Left lobe of liver (tissue), 2 donors: ENCODE measurements around the gene SH3TC1. TPM values are rescaled to one million over a fixed set of nuclear protein-coding genes. Genes with fewer than 3 reads are reported as not detected.
A peak's percentile ranks its signal among the peaks of the same experiment; 100 is the strongest.

ENCODE experiments used
- ATAC-seq: fragments of 200-7000 bp; cut with Tn5 transposase; one replicate; pipeline ENCODE4 v1.9.1; 2020; ENCODE audit warnings: mild to moderate bottlenecking, moderate library complexity
- DNase-seq: peaks from one replicate; pipeline ENCODE4 v3.0.0-alpha.2; 2020; ENCODE audit warnings: low spot score
- total RNA-seq: library from RNA; stranded (reverse); gene quantifications from one replicate; pipeline ENCODE4 v1.2.1, GENCODE V29; 2021
- donor health status: DM: no; HTN: no; CAD: no; lungs with moderate emphysema.
- donor health status: DM: no; HTN: yes; CAD: no.

The SH3TC1 gene
- total RNA-seq, 1 donor from 2014 or later: 33.3 TPM

- peak; percentile 31 for ATAC-seq
- no peak for DNase-seq
Measured at GRCh38 chr4:8272472-8273428, 73.7 kb downstream of the SH3TC1 start.

- no peak for ATAC-seq
- no peak for DNase-seq
Measured at GRCh38 chr4:8273450-8273849, 74.4 kb downstream of the SH3TC1 start.

- DNase-seq (no peak), ATAC-seq (no peak)
Measured at GRCh38 chr4:8274066-8274652, 75.1 kb downstream of the SH3TC1 start.

GRCh38 chr4:8274765-8275547 lies 75.9 kb downstream of the SH3TC1 start:
- DNase-seq: peak; percentile 60
- ATAC-seq: peak; percentile 86

GRCh38 chr4:8275548-8275910 lies 76.4 kb downstream of the SH3TC1 start:
- no peak for DNase-seq
- ATAC-seq: no peak

GRCh38 chr4:8276358-8277240 lies 77.5 kb downstream of the SH3TC1 start:
- DNase-seq (no peak), ATAC-seq (peak; percentile 8)

- ATAC-seq: no peak
- no peak for DNase-seq
Measured at GRCh38 chr4:8277356-8278008, 78.4 kb downstream of the SH3TC1 start.

GRCh38 chr4:8278009-8278395 lies 78.9 kb downstream of the SH3TC1 start:
- DNase-seq: no peak
- no peak for ATAC-seq

GRCh38 chr4:8278421-8279287 lies 79.6 kb downstream of the SH3TC1 start:
- no peak for ATAC-seq
- no peak for DNase-seq

GRCh38 chr4:8279321-8280157 lies 80.4 kb downstream of the SH3TC1 start:
- ATAC-seq (no peak), DNase-seq (no peak)

GRCh38 chr4:8280158-8280875 lies 81.2 kb downstream of the SH3TC1 start:
- no peak for ATAC-seq
- DNase-seq: no peak

GRCh38 chr4:8280876-8281440 lies 81.9 kb downstream of the SH3TC1 start:
- DNase-seq: no peak

GRCh38 chr4:8281519-8282133 lies 82.5 kb downstream of the SH3TC1 start:
- no peak for ATAC-seq
- no peak for DNase-seq

More at GRCh38 chr4:8280876-8281440, 81.9 kb downstream of the SH3TC1 start:
- no peak for ATAC-seq

GRCh38 chr4:8282134-8282641 lies 83.1 kb downstream of the SH3TC1 start:
- DNase-seq (no peak), ATAC-seq (no peak)

GRCh38 chr4:8282742-8283141 lies 83.7 kb downstream of the SH3TC1 start:
- DNase-seq (no peak), ATAC-seq (no peak)

- no peak for ATAC-seq
- DNase-seq: no peak
Measured at GRCh38 chr4:8283161-8283560, 84.1 kb downstream of the SH3TC1 start.
